ENCODE data around the gene SH3GL2. TPM values are rescaled to one million over a fixed set of nuclear protein-coding genes. Genes with fewer than 3 reads are reported as not detected.

Gene SH3GL2
- total RNA-seq, 2 experiments from 2014 or later = not detected

- ATAC-seq (no peak), DNase-seq (no peak)
- Mint-ChIP-seq H3K36me3 (ENCODE audit: low read depth) (no peaks in the 10 kb centered on the region), H3K27ac (no peak overlapping the region), H3K4me3 (no peak overlapping the region), H3K4me1 (ENCODE audit: low read depth) (no peaks in the 10 kb centered on the region), H3K27me3 (ENCODE audit: low read depth) (no peaks in the 10 kb centered on the region), H3K9me3 (ENCODE audit: insufficient read depth) (no peaks in the 10 kb centered on the region)
- CTCF ChIA-PET = no interaction called here
- POLR2A ChIA-PET = no interaction called here
Observed at GRCh38 chr9:17772223-17772622, 193.4 kb downstream of the SH3GL2 start.

- no peak overlapping the region for H3K4me3 Mint-ChIP-seq
- no peaks in the 10 kb centered on the region for H3K36me3 Mint-ChIP-seq (ENCODE audit: low read depth)
- ChIA-PET POLR2A (no interaction called here), CTCF (no interaction called here)
- H3K27me3 Mint-ChIP-seq (ENCODE audit: low read depth) = no peaks in the 10 kb centered on the region
- no peak for ATAC-seq
- no peak overlapping the region for H3K27ac Mint-ChIP-seq
- H3K9me3 Mint-ChIP-seq (ENCODE audit: insufficient read depth) = no peaks in the 10 kb centered on the region
- no peak for DNase-seq
- H3K4me1 Mint-ChIP-seq (ENCODE audit: low read depth) = no peaks in the 10 kb centered on the region
Observed at GRCh38 chr9:17775656-17776055, 196.8 kb downstream of the SH3GL2 start.

- H3K27ac Mint-ChIP-seq = no peak overlapping the region
- ChIA-PET POLR2A (no interaction called here), CTCF (no interaction called here)
- DNase-seq = no peak
- no peaks in the 10 kb centered on the region for H3K4me1 Mint-ChIP-seq (ENCODE audit: low read depth)
- no peaks in the 10 kb centered on the region for H3K27me3 Mint-ChIP-seq (ENCODE audit: low read depth)
- no peak for ATAC-seq
- no peaks in the 10 kb centered on the region for H3K9me3 Mint-ChIP-seq (ENCODE audit: insufficient read depth)
- no peaks in the 10 kb centered on the region for H3K36me3 Mint-ChIP-seq (ENCODE audit: low read depth)
- H3K4me3 Mint-ChIP-seq = no peak overlapping the region
Observed at GRCh38 chr9:17776735-17777134, 197.9 kb downstream of the SH3GL2 start.

- DNase-seq = no peak
- Mint-ChIP-seq H3K4me1 (ENCODE audit: low read depth) (no peaks in the 10 kb centered on the region), H3K27me3 (ENCODE audit: low read depth) (no peaks in the 10 kb centered on the region), H3K27ac (no peak overlapping the region), H3K36me3 (ENCODE audit: low read depth) (no peaks in the 10 kb centered on the region), H3K9me3 (ENCODE audit: insufficient read depth) (no peaks in the 10 kb centered on the region), H3K4me3 (no peak overlapping the region)
- ChIA-PET CTCF (no interaction called here), POLR2A (no interaction called here)
- no peak for ATAC-seq
Observed at GRCh38 chr9:17777465-17777864, 198.6 kb downstream of the SH3GL2 start.

GRCh38 chr9:17782430-17783149, 203.7 kb downstream of the SH3GL2 start:
- Mint-ChIP-seq H3K4me3 (no peak overlapping the region), H3K36me3 (ENCODE audit: low read depth) (no peaks in the 10 kb centered on the region), H3K4me1 (ENCODE audit: low read depth) (no peaks in the 10 kb centered on the region), H3K27ac (no peak overlapping the region), H3K27me3 (ENCODE audit: low read depth) (no peaks in the 10 kb centered on the region), H3K9me3 (ENCODE audit: insufficient read depth) (no peaks in the 10 kb centered on the region)
- POLR2A ChIA-PET = no interaction called here
- CTCF ChIA-PET = no interaction called here
- DNase-seq = no peak
- no peak for ATAC-seq

- Mint-ChIP-seq H3K36me3 (ENCODE audit: low read depth) (no peaks in the 10 kb centered on the region), H3K4me3 (no peak overlapping the region), H3K27ac (no peak overlapping the region), H3K9me3 (ENCODE audit: insufficient read depth) (no peaks in the 10 kb centered on the region), H3K27me3 (ENCODE audit: low read depth) (no peaks in the 10 kb centered on the region), H3K4me1 (ENCODE audit: low read depth) (no peaks in the 10 kb centered on the region)
- POLR2A ChIA-PET = no interaction called here
- CTCF ChIA-PET = no interaction called here
- DNase-seq (no peak), ATAC-seq (no peak)
Observed at GRCh38 chr9:17783227-17783626, 204.4 kb downstream of the SH3GL2 start.

GRCh38 chr9:17789316-17789715, 210.4 kb downstream of the SH3GL2 start:
- ATAC-seq (no peak), DNase-seq (no peak)
- no peak overlapping the region for H3K4me3 Mint-ChIP-seq
- H3K4me1 Mint-ChIP-seq (ENCODE audit: low read depth) = no peaks in the 10 kb centered on the region
- no peaks in the 10 kb centered on the region for H3K9me3 Mint-ChIP-seq (ENCODE audit: insufficient read depth)
- ChIA-PET POLR2A (no interaction called here), CTCF (no interaction called here)
- H3K27me3 Mint-ChIP-seq (ENCODE audit: low read depth) = no peaks in the 10 kb centered on the region
- H3K27ac Mint-ChIP-seq = no peak overlapping the region
- H3K36me3 Mint-ChIP-seq (ENCODE audit: low read depth) = no peaks in the 10 kb centered on the region

GRCh38 chr9:17793713-17794622, 215.1 kb downstream of the SH3GL2 start:
- CTCF ChIA-PET = no interaction called here
- POLR2A ChIA-PET = no interaction called here
- peaks cover 3% of the 10 kb centered on the region for H3K4me1 Mint-ChIP-seq (ENCODE audit: low read depth)
- ATAC-seq (no peak), DNase-seq (no peak)
- no peaks in the 10 kb centered on the region for H3K9me3 Mint-ChIP-seq (ENCODE audit: insufficient read depth)
- H3K36me3 Mint-ChIP-seq (ENCODE audit: low read depth) = no peaks in the 10 kb centered on the region
- H3K27me3 Mint-ChIP-seq (ENCODE audit: low read depth) = no peaks in the 10 kb centered on the region
- no peak overlapping the region for H3K27ac Mint-ChIP-seq
- no peak overlapping the region for H3K4me3 Mint-ChIP-seq

GRCh38 chr9:17795744-17796143, 216.9 kb downstream of the SH3GL2 start:
- H3K4me1 Mint-ChIP-seq (ENCODE audit: low read depth) = peaks cover 3% of the 10 kb centered on the region

GRCh38 chr9:17799369-17799768, 220.5 kb downstream of the SH3GL2 start:
- no peak for DNase-seq
- H3K36me3 Mint-ChIP-seq (ENCODE audit: low read depth) = no peaks in the 10 kb centered on the region
- H3K27me3 Mint-ChIP-seq (ENCODE audit: low read depth) = no peaks in the 10 kb centered on the region
- no peak for ATAC-seq
- H3K4me1 Mint-ChIP-seq (ENCODE audit: low read depth) = peaks cover 3% of the 10 kb centered on the region
- no peak overlapping the region for H3K4me3 Mint-ChIP-seq
- H3K27ac Mint-ChIP-seq = no peak overlapping the region
- POLR2A ChIA-PET = no interaction called here
- CTCF ChIA-PET = interaction anchor here (0.7 kb wide), 1 partner anchor 1724 kb away, joined by 3 read pairs; no protein-coding TSS in a partner anchor
- no peaks in the 10 kb centered on the region for H3K9me3 Mint-ChIP-seq (ENCODE audit: insufficient read depth)

More at GRCh38 chr9:17795744-17796143, 216.9 kb downstream of the SH3GL2 start:
- ChIA-PET CTCF (no interaction called here), POLR2A (no interaction called here)
- Mint-ChIP-seq H3K4me3 (no peak overlapping the region), H3K27ac (no peak overlapping the region), H3K27me3 (ENCODE audit: low read depth) (no peaks in the 10 kb centered on the region), H3K36me3 (ENCODE audit: low read depth) (no peaks in the 10 kb centered on the region), H3K9me3 (ENCODE audit: insufficient read depth) (no peaks in the 10 kb centered on the region)
- ATAC-seq (no peak), DNase-seq (peak; percentile 20)

GRCh38 chr9:17800418-17800817, 221.6 kb downstream of the SH3GL2 start:
- ATAC-seq (no peak), DNase-seq (no peak)
- ChIA-PET CTCF (no interaction called here), POLR2A (no interaction called here)
- Mint-ChIP-seq H3K36me3 (ENCODE audit: low read depth) (no peaks in the 10 kb centered on the region), H3K9me3 (ENCODE audit: insufficient read depth) (no peaks in the 10 kb centered on the region), H3K4me3 (no peak overlapping the region), H3K27ac (no peak overlapping the region), H3K27me3 (ENCODE audit: low read depth) (no peaks in the 10 kb centered on the region), H3K4me1 (ENCODE audit: low read depth) (peaks cover 3% of the 10 kb centered on the region)

GRCh38 chr9:17802249-17802857, 223.5 kb downstream of the SH3GL2 start:
- DNase-seq (no peak), ATAC-seq (no peak)
- Mint-ChIP-seq H3K27ac (no peak overlapping the region), H3K9me3 (ENCODE audit: insufficient read depth) (no peaks in the 10 kb centered on the region), H3K4me3 (no peak overlapping the region), H3K36me3 (ENCODE audit: low read depth) (no peaks in the 10 kb centered on the region), H3K4me1 (ENCODE audit: low read depth) (no peaks in the 10 kb centered on the region), H3K27me3 (ENCODE audit: low read depth) (no peaks in the 10 kb centered on the region)
- CTCF ChIA-PET = interaction anchor here (1.0 to 1.8 kb wide), 3 partner anchors 12 to 270 kb away, joined by 3 to 4 read pairs (median 4); no protein-coding TSS in a partner anchor
- POLR2A ChIA-PET = no interaction called here

Data from activated CD8-positive, alpha-beta T cell treated with anti-CD3 and anti-CD28 coated beads, Interleukin-2, amount 10 ng/mL, durations not matched to agents 7 days and 5 days (primary cell).